ENCODE measurements around the gene ATG4C. TPM values are rescaled to one million over a fixed set of nuclear protein-coding genes. Genes with fewer than 3 reads are reported as not detected.
"Not testable (repeated sequence)": the region's sequence is repeated elsewhere in the genome, so short reads cannot be mapped to it uniquely, and the experiment has no call there.

The ATG4C gene
- total RNA-seq, 4 donors from 2014 or later, result 0.60 to 10.6 (median 5.5) TPM; not detected in 1

- WGBS, 2 donors (ENCODE audit: low coverage in 1 of 2), result 77 to 79% methylated on average over 6 of the region's 6 CpGs
- H3K27me3 ChIP-seq, result no peaks in the 10 kb centered on the region
- TF ChIP-seq POLR2A (IDR thresholded peaks at IDR 0.05), result no peak
- TF ChIP-seq POLR2AphosphoS5 (IDR thresholded peaks at IDR 0.05), result no peak
- no peak for TF ChIP-seq EP300 (IDR thresholded peaks at IDR 0.05; ENCODE audit: low read depth)
- TF ChIP-seq CTCF (IDR thresholded peaks at IDR 0.05), result no peak
- in situ Hi-C loops (cut with MboI; ENCODE audit: low pct_ligation_motif_present in 1 of 4, low pct_unique_long_range_greater_than_20kb in 1 of 4, low sequenced_read_pairs in 3 of 4) (no loop called here), intact Hi-C loops (cut with DNase I; ENCODE audit: low total_unique reads) (no loop called here)
- H3K4me1 ChIP-seq, result no peaks in the 10 kb centered on the region
- no peaks in the 10 kb centered on the region for H3K9me3 ChIP-seq
- no peak overlapping the region for H3K4me3 ChIP-seq
- H3K36me3 ChIP-seq, result peaks cover 0 to 18% (median 0%) of the 10 kb centered on the region in 4 donors
- DNase-seq, result no peak
- no peak overlapping the region for H3K27ac ChIP-seq
These were observed 26.7 kb downstream of the ATG4C start for GRCh38 chr1:62810420-62811274.

GRCh38 chr1:62823556-62823955 lies 39.6 kb downstream of the ATG4C start:
- in situ Hi-C loops (cut with MboI; ENCODE audit: low pct_ligation_motif_present in 1 of 4, low pct_unique_long_range_greater_than_20kb in 1 of 4, low sequenced_read_pairs in 3 of 4) (no loop called here), intact Hi-C loops (cut with DNase I; ENCODE audit: low total_unique reads) (no loop called here)
- Histone ChIP-seq H3K9me3 (no peaks in the 10 kb centered on the region), H3K4me1 (peaks cover 0 to under 1% (median 0%) of the 10 kb centered on the region in 4 donors), H3K4me3 (no peak overlapping the region), H3K36me3 (peaks cover 0 to 3% (median 0%) of the 10 kb centered on the region in 4 donors), H3K27ac (no peak overlapping the region), H3K27me3 (no peaks in the 10 kb centered on the region)
- DNase-seq, result no peak
- TF ChIP-seq POLR2A (IDR thresholded peaks at IDR 0.05), result no peak
- no peak for TF ChIP-seq EP300 (IDR thresholded peaks at IDR 0.05; ENCODE audit: low read depth)
- TF ChIP-seq CTCF (IDR thresholded peaks at IDR 0.05), result no peak
- no peak for TF ChIP-seq POLR2AphosphoS5 (IDR thresholded peaks at IDR 0.05)
- WGBS, 2 donors (ENCODE audit: low coverage in 1 of 2), result 89 to 98% methylated on average over 4 of the region's 4 CpGs

- no peak overlapping the region for H3K27ac ChIP-seq
- H3K4me3 ChIP-seq, result no peak overlapping the region
- no peak for DNase-seq
- in situ Hi-C loops (cut with MboI; ENCODE audit: low pct_ligation_motif_present in 1 of 4, low pct_unique_long_range_greater_than_20kb in 1 of 4, low sequenced_read_pairs in 3 of 4), result loop anchor here in 1 of 4 donors (25.0 kb wide), 1 partner anchor 710 kb away; no protein-coding TSS in a partner anchor
- no peaks in the 10 kb centered on the region for H3K4me1 ChIP-seq
- peaks cover 0 to 3% (median 0%) of the 10 kb centered on the region in 4 donors for H3K36me3 ChIP-seq
- H3K9me3 ChIP-seq, result no peaks in the 10 kb centered on the region
- H3K27me3 ChIP-seq, result no peaks in the 10 kb centered on the region
- WGBS, 2 donors (ENCODE audit: low coverage in 1 of 2), result 95 to 97% methylated on average over 2 of the region's 2 CpGs
- intact Hi-C loops (cut with DNase I; ENCODE audit: low total_unique reads), result no loop called here
- TF ChIP-seq POLR2A (IDR thresholded peaks at IDR 0.05) (no peak), CTCF (IDR thresholded peaks at IDR 0.05) (no peak), POLR2AphosphoS5 (IDR thresholded peaks at IDR 0.05) (no peak), EP300 (IDR thresholded peaks at IDR 0.05; ENCODE audit: low read depth) (no peak)
These were observed 43.0 kb downstream of the ATG4C start for GRCh38 chr1:62826901-62827300.

GRCh38 chr1:62827786-62828185 lies 43.9 kb downstream of the ATG4C start:
- intact Hi-C loops (cut with DNase I; ENCODE audit: low total_unique reads), result not testable (repeated sequence)

More at GRCh38 chr1:62827786-62828185, 43.9 kb downstream of the ATG4C start:
- H3K36me3 ChIP-seq, DNase-seq, H3K27ac ChIP-seq, H3K9me3 ChIP-seq, H3K4me3 ChIP-seq, H3K4me1 ChIP-seq, H3K27me3 ChIP-seq: not testable (repeated sequence)
- WGBS, 2 donors (ENCODE audit: low coverage in 1 of 2), result 79 to 98% methylated on average over 2 of the region's 2 CpGs
- in situ Hi-C loops (cut with MboI; ENCODE audit: low pct_ligation_motif_present in 1 of 4, low pct_unique_long_range_greater_than_20kb in 1 of 4, low sequenced_read_pairs in 3 of 4), result loop anchor here in 1 of 4 donors (25.0 kb wide), 1 partner anchor 710 kb away; no protein-coding TSS in a partner anchor

Measured in transverse colon (tissue), 4 donors.